RWPE1 (cell line): ENCODE results near the gene UBE2K.
"Not testable (repeated sequence)": the region's sequence is repeated elsewhere in the genome, so short reads cannot be mapped to it uniquely, and the experiment has no call there.

ENCODE experiments used
- CTCF ChIA-PET: fragments of 350-600 bp; sonication (Branson Sonifier 250); formaldehyde crosslinking; extraction: SDS; loops from one replicate; lab custom pipeline; 2021; lab: Yijun Ruan, JAX
- POLR2A ChIA-PET: fragments of 400-600 bp; formaldehyde crosslinking; extraction: SDS; loops from one replicate; lab custom pipeline; 2020; ENCODE audit warnings: antibody characterized with exemption; ENCODE audit not compliant: low non-redundant PET; lab: Yijun Ruan, JAX
- DNase-seq: peaks from one replicate; pipeline ENCODE4 v3.0.0; 2012; ENCODE audit warnings: low spot score
- H3K27ac ChIP-seq: fragments of 450-650 bp; 2 replicates; pipeline ENCODE4 v1.5.1; 2017
- TF ChIP-seq, protein P1 (sequence below): fragments of 450-650 bp; conservative IDR thresholded peaks from 2 replicates; pipeline ENCODE4 v1.5.1; 2017; ENCODE audit warnings: low read depth, mild to moderate bottlenecking

UBE2K gene

GRCh38 chr4:39714166-39714565, 16.2 kb downstream of the UBE2K start:
- CTCF ChIA-PET: no interaction called here

GRCh38 chr4:39715788-39716187, 17.9 kb downstream of the UBE2K start:
- DNase-seq: no peak
- H3K27ac ChIP-seq: no peak overlapping the region
- ChIA-PET POLR2A (interaction anchor here (0.6 kb wide), 1 partner anchor 12 kb away, joined by 3 read pairs; no protein-coding TSS in a partner anchor), CTCF (no interaction called here)
- TF ChIP-seq, protein P1, sequence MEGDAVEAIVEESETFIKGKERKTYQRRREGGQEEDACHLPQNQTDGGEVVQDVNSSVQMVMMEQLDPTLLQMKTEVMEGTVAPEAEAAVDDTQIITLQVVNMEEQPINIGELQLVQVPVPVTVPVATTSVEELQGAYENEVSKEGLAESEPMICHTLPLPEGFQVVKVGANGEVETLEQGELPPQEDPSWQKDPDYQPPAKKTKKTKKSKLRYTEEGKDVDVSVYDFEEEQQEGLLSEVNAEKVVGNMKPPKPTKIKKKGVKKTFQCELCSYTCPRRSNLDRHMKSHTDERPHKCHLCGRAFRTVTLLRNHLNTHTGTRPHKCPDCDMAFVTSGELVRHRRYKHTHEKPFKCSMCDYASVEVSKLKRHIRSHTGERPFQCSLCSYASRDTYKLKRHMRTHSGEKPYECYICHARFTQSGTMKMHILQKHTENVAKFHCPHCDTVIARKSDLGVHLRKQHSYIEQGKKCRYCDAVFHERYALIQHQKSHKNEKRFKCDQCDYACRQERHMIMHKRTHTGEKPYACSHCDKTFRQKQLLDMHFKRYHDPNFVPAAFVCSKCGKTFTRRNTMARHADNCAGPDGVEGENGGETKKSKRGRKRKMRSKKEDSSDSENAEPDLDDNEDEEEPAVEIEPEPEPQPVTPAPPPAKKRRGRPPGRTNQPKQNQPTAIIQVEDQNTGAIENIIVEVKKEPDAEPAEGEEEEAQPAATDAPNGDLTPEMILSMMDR: no peak

More at GRCh38 chr4:39714166-39714565, 16.2 kb downstream of the UBE2K start:
- no peak overlapping the region for H3K27ac ChIP-seq
- POLR2A ChIA-PET: no interaction called here
- TF ChIP-seq, protein P1: no peak
- no peak for DNase-seq

GRCh38 chr4:39716356-39716755, 18.4 kb downstream of the UBE2K start:
- TF ChIP-seq, protein P1: no peak
- POLR2A ChIA-PET: interaction anchor here (0.6 kb wide), 1 partner anchor 12 kb away, joined by 3 read pairs; no protein-coding TSS in a partner anchor
- no peak for DNase-seq
- H3K27ac ChIP-seq: no peak overlapping the region
- CTCF ChIA-PET: no interaction called here

GRCh38 chr4:39717743-39718142, 19.8 kb downstream of the UBE2K start:
- POLR2A ChIA-PET, H3K27ac ChIP-seq, CTCF ChIA-PET, DNase-seq: not testable (repeated sequence)

DNA sequence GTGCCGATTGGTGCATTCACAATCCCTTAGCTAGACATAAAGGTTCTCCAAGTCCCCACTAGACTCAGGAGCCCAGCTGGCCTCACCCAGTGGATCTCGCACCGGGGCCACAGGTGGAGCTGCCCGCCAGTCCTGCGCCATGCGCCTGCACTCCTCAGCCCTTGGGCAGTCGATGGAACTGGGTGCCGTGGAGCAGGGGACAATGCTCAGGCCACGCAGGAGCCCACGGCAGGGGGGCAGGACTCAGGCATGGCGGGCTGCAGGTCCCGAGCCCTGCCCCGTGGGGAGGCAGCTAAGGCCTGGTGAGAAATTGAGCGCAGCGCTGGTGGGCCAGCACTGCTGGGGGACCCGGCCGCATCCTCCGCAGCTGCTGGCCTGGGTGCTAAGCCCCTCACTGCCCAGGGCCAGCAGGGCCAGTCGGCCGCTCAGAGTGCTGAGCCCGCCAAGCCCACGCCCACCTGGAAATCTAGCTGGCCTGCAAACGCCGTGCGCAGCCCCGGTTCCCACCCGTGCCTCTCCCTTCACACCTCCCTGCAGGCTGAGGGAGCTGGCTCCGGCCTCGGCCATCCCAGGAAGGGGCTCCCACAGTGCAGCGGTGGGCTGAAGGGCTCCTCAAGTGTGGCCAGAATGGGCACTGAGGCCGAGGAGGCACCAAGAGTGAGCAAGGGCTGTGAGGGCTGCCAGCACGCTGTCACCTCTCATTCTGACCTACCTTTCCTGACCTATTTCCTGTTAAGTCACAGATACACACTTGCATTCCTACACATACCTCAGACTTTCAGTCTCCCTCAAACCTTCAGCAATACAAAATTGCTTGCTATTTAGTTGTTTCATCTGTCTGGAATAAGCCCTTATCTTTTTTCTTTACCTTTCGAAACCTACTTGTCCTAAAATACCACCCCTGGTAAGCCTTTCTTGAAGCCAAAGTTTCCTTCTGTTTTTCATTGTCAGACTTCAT, 20.7 kb downstream of the UBE2K start:
- ChIA-PET POLR2A (no interaction called here), CTCF (no interaction called here)
- peak overlapping the region; percentile 38; the same call in 1 of the 2 replicates for H3K27ac ChIP-seq
- TF ChIP-seq, protein P1: no peak
- no peak for DNase-seq

GRCh38 chr4:39719804-39720580, 22.1 kb downstream of the UBE2K start:
- no peak overlapping the region for H3K27ac ChIP-seq
- ChIA-PET CTCF (interaction anchor here (0.5 kb wide), 1 partner anchor 284 kb away, joined by 4 read pairs; no protein-coding TSS in a partner anchor), POLR2A (no interaction called here)
- TF ChIP-seq, protein P1: no peak
- DNase-seq: no peak

DNA sequence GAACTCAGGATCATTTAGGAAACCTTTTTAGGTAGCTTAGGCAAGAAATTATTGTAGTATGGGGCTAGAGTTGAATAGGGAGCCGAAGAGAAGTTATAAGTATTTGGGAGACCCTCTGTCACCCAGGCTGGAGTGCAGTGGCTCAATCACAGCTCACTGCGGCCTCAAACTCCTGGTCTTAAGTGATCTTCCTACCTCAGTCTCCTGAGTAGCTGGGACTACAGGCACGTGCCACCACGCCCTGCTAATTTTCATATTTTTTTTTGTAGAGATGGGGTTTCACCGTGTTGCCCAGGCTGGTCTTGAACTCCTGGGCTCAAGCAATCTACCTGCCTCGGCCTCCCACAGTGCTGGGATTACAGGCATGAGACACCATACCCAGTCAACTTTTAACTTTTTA, 23.3 kb downstream of the UBE2K start:
- peak overlapping the region; percentile 30; the same call in 1 of the 2 replicates for H3K27ac ChIP-seq
- POLR2A ChIA-PET, DNase-seq: not testable (repeated sequence)
- CTCF ChIA-PET: interaction anchor here (0.7 kb wide), 1 partner anchor 14 kb away, joined by 7 read pairs; no protein-coding TSS in a partner anchor
